GM23248 (cell line): ENCODE results near the gene TBL1XR1. TPM values are rescaled to one million over a fixed set of nuclear protein-coding genes. Genes with fewer than 3 reads are reported as not detected.

Source experiments
- DNase-seq: peaks from one replicate; pipeline ENCODE4 v3.0.0-alpha.2; 2015
- H2AFZ ChIP-seq: fragments of 200-600 bp; sonication (generic); 2 replicates; pipeline ENCODE4 v1.6.1; 2016; ENCODE audit warnings: antibody characterized with exemption
- H3F3A ChIP-seq: fragments of 200-600 bp; sonication (generic); 2 replicates; pipeline ENCODE4 v1.6.1; 2016; ENCODE audit warnings: mild to moderate bottlenecking, antibody characterized with exemption, mixed run types; ENCODE audit not compliant: insufficient read depth
- H3K27ac ChIP-seq: fragments of 200-600 bp; sonication (generic); 2 replicates; pipeline ENCODE4 v1.5.1; 2016; ENCODE audit warnings: mild to moderate bottlenecking
- H3K27me3 ChIP-seq: fragments of 200-600 bp; sonication (generic); replicated peaks from 2 replicates; pipeline ENCODE4 v1.6.1; 2016; ENCODE audit warnings: mild to moderate bottlenecking; ENCODE audit not compliant: insufficient read depth
- H3K36me3 ChIP-seq: fragments of 200-600 bp; sonication (generic); 2 replicates; pipeline ENCODE4 v1.6.1; 2016; ENCODE audit warnings: low read depth, mild to moderate bottlenecking
- H3K4me1 ChIP-seq: fragments of 200-600 bp; sonication (generic); 2 replicates; pipeline ENCODE4 v1.6.1; 2016; ENCODE audit warnings: mild to moderate bottlenecking; ENCODE audit not compliant: insufficient read depth
- H3K4me2 ChIP-seq: fragments of 200-600 bp; sonication (generic); one replicate; pipeline ENCODE4 v1.6.1; 2016; ENCODE audit warnings: mild to moderate bottlenecking; ENCODE audit not compliant: unreplicated experiment
- H3K4me3 ChIP-seq: fragments of 200-600 bp; sonication (generic); 2 replicates; pipeline ENCODE4 v1.5.1; 2016; ENCODE audit warnings: mild to moderate bottlenecking
- H3K79me2 ChIP-seq: fragments of 200-600 bp; sonication (generic); 2 replicates; pipeline ENCODE4 v1.6.1; 2016; ENCODE audit warnings: mild to moderate bottlenecking; ENCODE audit not compliant: insufficient read depth
- H3K9ac ChIP-seq: fragments of 200-600 bp; sonication (generic); 2 replicates; pipeline ENCODE4 v1.6.1; 2016; ENCODE audit warnings: mild to moderate bottlenecking
- H3K9me2 ChIP-seq: fragments of 200-600 bp; sonication (generic); 2 replicates; pipeline ENCODE4 v1.6.1; 2016; ENCODE audit warnings: mixed run types, mild to moderate bottlenecking, moderate library complexity; ENCODE audit not compliant: insufficient read depth
- H3K9me3 ChIP-seq: fragments of 200-600 bp; sonication (generic); one replicate; pipeline ENCODE4 v1.6.1; 2017; ENCODE audit warnings: low read depth
- H4K20me1 ChIP-seq: fragments of 200-600 bp; sonication (generic); 2 replicates; pipeline ENCODE4 v1.6.0; 2016; ENCODE audit not compliant: insufficient read depth
- EZH2 ChIP-seq: fragments of 200-600 bp; sonication (generic); IDR thresholded peaks from 2 replicates; pipeline ENCODE4 v1.6.1; 2018; ENCODE audit warnings: antibody characterized with exemption, mild to moderate bottlenecking; ENCODE audit not compliant: insufficient read depth, poor library complexity, severe bottlenecking
- EZH2phosphoT487 ChIP-seq: fragments of 200-600 bp; sonication (generic); IDR thresholded peaks from 2 replicates; pipeline ENCODE4 v1.6.1; 2018; ENCODE audit warnings: antibody characterized with exemption, moderate library complexity, mild to moderate bottlenecking, low read depth; ENCODE audit not compliant: insufficient read depth
- WGBS, 2 experiments: methylation state at CpG; one replicate each; pipeline ENCODE4 v1.1.6; 2015 to 2017; ENCODE audit warnings: low lambda C conversion rate in 2 of 2, low coverage in 1 of 2; ENCODE audit errors: missing lambda C conversion rate in 2 of 2; 5-methylcytosine and 5-hydroxymethylcytosine counted together
- in situ Hi-C: fragments of 300-500 bp; cut with MboI; formaldehyde crosslinking; loops from 2 replicates; pipeline ENCODE4 v1.15.0; 2020
- polyA plus RNA-seq: library from polyadenylated mRNA; unstranded; fragments of >200 nt; fragmentation: Nextera tagmentation; extraction: Ambion mirVana; gene quantifications from 2 replicates; pipeline ENCODE4 v1.2.1, GENCODE V29; 2016
- total RNA-seq: library from RNA; depleted of rRNA; stranded (reverse); fragments of >200 nt; shearing (Covaris generic); gene quantifications from 2 replicates; pipeline ENCODE4 v1.2.3, GENCODE V29; 2014

TBL1XR1 gene
- total and polyA plus RNA-seq, 2 experiments from 2014 or later: 41.6 to 87.2 TPM

DNA sequence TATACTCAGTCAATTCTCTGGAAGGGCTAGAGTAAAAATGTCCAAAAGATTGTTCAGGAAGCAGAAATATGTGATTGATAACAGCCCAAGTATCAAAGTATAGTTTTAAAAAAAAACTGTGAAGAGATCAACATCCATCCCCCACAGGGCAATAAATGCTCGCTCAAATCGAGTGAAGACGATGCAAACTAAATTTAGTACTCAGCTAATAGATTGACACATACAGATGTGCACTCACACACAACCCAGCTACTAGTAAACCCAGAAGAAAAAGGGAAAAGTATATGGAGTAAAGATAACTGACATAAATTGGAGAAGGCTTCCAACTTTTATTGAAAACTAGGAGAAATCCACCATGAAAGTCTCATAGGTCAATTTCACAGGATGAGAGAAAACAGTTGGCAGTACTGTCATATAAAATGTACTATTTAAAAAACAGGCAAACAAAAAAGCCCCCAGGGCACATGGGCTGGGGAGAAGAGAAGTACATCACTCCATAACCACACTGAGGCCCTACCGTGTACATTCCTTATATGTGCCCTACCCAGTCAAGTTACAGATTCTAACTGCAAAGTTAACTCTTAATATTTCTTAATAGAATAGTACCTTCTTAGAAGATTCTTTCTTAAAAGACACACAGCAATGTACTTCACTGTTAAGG, 125.7 kb downstream of the TBL1XR1 start:
- Histone ChIP-seq H3K4me3 (no peak overlapping the region), H3K9ac (no peak overlapping the region), H3K79me2 (peaks cover 97% of the 10 kb centered on the region), H3F3A (peaks cover 9% of the 10 kb centered on the region; the same call in 1 of the 2 replicates), H3K9me3 (no peaks in the 10 kb centered on the region), H3K36me3 (peaks cover 3% of the 10 kb centered on the region; the same call in 1 of the 2 replicates), H3K27me3 (no peaks in the 10 kb centered on the region), H3K4me2 (no peak overlapping the region), H3K27ac (no peak overlapping the region), H2AFZ (no peak overlapping the region), H3K4me1 (peaks cover 8% of the 10 kb centered on the region; the same call in 1 of the 2 replicates), H3K9me2 (no peaks in the 10 kb centered on the region), H4K20me1 (peaks cover 12% of the 10 kb centered on the region)
- TF ChIP-seq EZH2phosphoT487: no peak
- no peak for TF ChIP-seq EZH2
- in situ Hi-C loops: loop anchor here (25.0 kb wide), 2 partner anchors 291 to 1266 kb away; no protein-coding TSS in a partner anchor
- DNase-seq: no peak
- WGBS, 2 experiments: 83 to 87% methylated on average over 4 of the region's 4 CpGs

DNA sequence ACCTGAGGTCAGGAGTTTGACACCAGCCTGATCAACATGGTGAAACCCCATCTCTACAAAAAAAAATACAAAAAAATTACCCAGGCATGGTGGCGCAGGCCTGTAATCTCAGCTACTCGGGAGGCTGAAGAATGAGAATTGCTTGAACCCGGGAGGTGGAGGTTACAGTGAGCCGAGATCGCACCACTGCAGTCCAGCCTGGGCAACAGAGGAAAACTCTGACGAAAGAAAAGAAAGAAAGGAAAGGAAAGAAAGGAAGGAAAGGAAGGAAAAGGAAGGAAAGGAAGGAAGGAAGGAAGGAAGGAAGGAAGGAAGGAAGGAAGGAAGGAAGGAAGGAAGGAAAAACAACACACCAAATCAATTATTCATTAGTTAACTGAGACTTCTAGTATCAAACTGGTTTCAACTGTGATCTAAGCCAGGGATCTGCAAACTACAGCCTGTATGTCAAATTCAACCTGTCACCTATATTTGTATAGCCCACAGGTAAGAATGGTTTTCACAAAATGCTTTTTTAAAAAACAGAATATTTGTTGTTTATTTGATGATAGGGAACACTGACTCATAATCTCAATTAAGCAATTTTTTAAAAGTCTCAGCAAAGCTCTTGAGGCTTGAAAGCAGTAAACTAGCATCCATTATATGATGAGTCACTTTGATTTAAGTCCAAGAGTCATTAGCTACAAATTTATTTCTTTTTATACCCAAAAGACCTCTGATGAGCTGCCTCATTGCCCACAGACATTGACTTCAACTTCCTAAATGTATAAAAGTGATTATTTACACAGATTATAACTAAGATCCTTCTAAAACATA, 127.6 kb downstream of the TBL1XR1 start:
- no peak overlapping the region for H3K4me3 ChIP-seq
- peaks cover 12% of the 10 kb centered on the region for H4K20me1 ChIP-seq
- no peak overlapping the region for H3K27ac ChIP-seq
- no peaks in the 10 kb centered on the region for H3K36me3 ChIP-seq
- no peaks in the 10 kb centered on the region for H3K9me2 ChIP-seq
- H3K4me2 ChIP-seq: no peak overlapping the region
- H3K27me3 ChIP-seq: no peaks in the 10 kb centered on the region
- 99 to 100% methylated on average over 6 of the region's 6 CpGs for WGBS, 2 experiments
- H2AFZ ChIP-seq: no peak overlapping the region
- TF ChIP-seq EZH2: no peak
- no peak for TF ChIP-seq EZH2phosphoT487
- H3K9ac ChIP-seq: no peak overlapping the region
- H3K4me1 ChIP-seq: peaks cover 8% of the 10 kb centered on the region; the same call in 1 of the 2 replicates
- H3K79me2 ChIP-seq: peaks cover 97% of the 10 kb centered on the region
- DNase-seq: peak; percentile 56
- H3F3A ChIP-seq: peaks cover 9% of the 10 kb centered on the region; the same call in 1 of the 2 replicates
- no peaks in the 10 kb centered on the region for H3K9me3 ChIP-seq
- in situ Hi-C loops: loop anchor here (25.0 kb wide), 2 partner anchors 293 to 1268 kb away; no protein-coding TSS in a partner anchor

DNA sequence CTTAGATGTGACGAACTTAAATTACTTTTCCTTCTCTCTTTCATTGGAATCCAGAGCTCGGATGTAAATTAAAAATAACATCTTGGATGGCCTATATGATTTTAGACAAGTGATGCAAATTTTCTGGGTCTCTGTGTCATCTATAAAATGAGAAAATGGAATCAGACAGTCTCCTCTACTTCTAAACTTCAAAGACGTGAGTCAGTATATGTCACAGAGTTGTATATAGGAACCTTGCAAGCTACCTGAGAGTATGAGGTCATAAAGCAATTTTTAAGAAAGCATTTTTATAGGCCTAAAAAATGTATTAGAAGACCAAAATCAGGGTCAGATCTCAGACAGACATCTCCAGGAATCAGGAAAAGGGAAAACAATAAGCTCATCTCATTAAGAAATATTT, 128.3 kb downstream of the TBL1XR1 start:
- no peak overlapping the region for H3K9ac ChIP-seq
- H3K27ac ChIP-seq: no peak overlapping the region
- peaks cover 97% of the 10 kb centered on the region for H3K79me2 ChIP-seq
- H2AFZ ChIP-seq: no peak overlapping the region
- no peaks in the 10 kb centered on the region for H3K36me3 ChIP-seq
- DNase-seq: no peak
- H3K4me1 ChIP-seq: peaks cover 8% of the 10 kb centered on the region; the same call in 1 of the 2 replicates
- in situ Hi-C loops: loop anchor here (25.0 kb wide), 2 partner anchors 293 to 1268 kb away; no protein-coding TSS in a partner anchor
- H3K9me3 ChIP-seq: no peaks in the 10 kb centered on the region
- H3F3A ChIP-seq: peaks cover 9% of the 10 kb centered on the region; the same call in 1 of the 2 replicates
- H4K20me1 ChIP-seq: peaks cover 16% of the 10 kb centered on the region
- H3K4me3 ChIP-seq: no peak overlapping the region
- no peaks in the 10 kb centered on the region for H3K9me2 ChIP-seq
- no peak overlapping the region for H3K4me2 ChIP-seq
- H3K27me3 ChIP-seq: no peaks in the 10 kb centered on the region
- 89 to 91% methylated on average over 3 of the region's 3 CpGs for WGBS, 2 experiments
- no peak for TF ChIP-seq EZH2phosphoT487
- TF ChIP-seq EZH2: no peak

- DNase-seq: no peak
- no peak overlapping the region for H3K27ac ChIP-seq
- no peaks in the 10 kb centered on the region for H3K27me3 ChIP-seq
- H3K4me1 ChIP-seq: peaks cover 8% of the 10 kb centered on the region; the same call in 1 of the 2 replicates
- peaks cover 97% of the 10 kb centered on the region for H3K79me2 ChIP-seq
- H3K9me2 ChIP-seq: no peaks in the 10 kb centered on the region
- peaks cover 16% of the 10 kb centered on the region for H4K20me1 ChIP-seq
- H3K4me2 ChIP-seq: no peak overlapping the region
- WGBS, 2 experiments: 93 to 95% methylated on average over 2 of the region's 2 CpGs
- TF ChIP-seq EZH2phosphoT487 (no peak), EZH2 (no peak)
- H3K9me3 ChIP-seq: no peaks in the 10 kb centered on the region
- H3K36me3 ChIP-seq: peaks cover 3% of the 10 kb centered on the region; the same call in 1 of the 2 replicates
- in situ Hi-C loops: loop anchor here (25.0 kb wide), 2 partner anchors 296 to 1271 kb away; no protein-coding TSS in a partner anchor
- no peak overlapping the region for H2AFZ ChIP-seq
- H3K4me3 ChIP-seq: no peak overlapping the region
- no peak overlapping the region for H3K9ac ChIP-seq
- H3F3A ChIP-seq: peaks cover 9% of the 10 kb centered on the region; the same call in 1 of the 2 replicates
Measured at GRCh38 chr3:177066068-177066467, 131.2 kb downstream of the TBL1XR1 start.
